HG03558 (cell line): ENCODE measurements around the gene EFNA2.

ENCODE experiments used
- ATAC-seq: cut with Tn5 transposase; IDR thresholded peaks from one replicate; pipeline ENCODE4 v1.9.1; 2021; ENCODE audit warnings: moderate number of reproducible peaks; ENCODE audit not compliant: unreplicated experiment; ENCODE audit errors: extremely low read depth

EFNA2 gene

GRCh38 chr19:1270213-1270853 is 15.3 kb upstream of the EFNA2 start:
- no peak for ATAC-seq

- no peak for ATAC-seq
These were observed 14.7 kb upstream of the EFNA2 start for GRCh38 chr19:1270854-1271527.

- ATAC-seq: no peak
These were observed 13.9 kb upstream of the EFNA2 start for GRCh38 chr19:1271528-1272422.

- no peak for ATAC-seq
These were observed 13.0 kb upstream of the EFNA2 start for GRCh38 chr19:1272423-1273262.

GRCh38 chr19:1273263-1274041 is 12.2 kb upstream of the EFNA2 start:
- no peak for ATAC-seq

- no peak for ATAC-seq
These were observed 11.4 kb upstream of the EFNA2 start for GRCh38 chr19:1274081-1274851.

GRCh38 chr19:1274852-1275259 is 10.8 kb upstream of the EFNA2 start:
- ATAC-seq: no peak

- peak; percentile 57 for ATAC-seq
These were observed 10.3 kb upstream of the EFNA2 start, which contains the start of gene FAM174C for GRCh38 chr19:1275260-1275975. TSS of gene FAM174C (plus strand) at chr19:1275530. CDS start at chr19:1275550, 20 bp downstream.

- no peak for ATAC-seq
These were observed 9.6 kb upstream of the EFNA2 start for GRCh38 chr19:1275976-1276627.

- ATAC-seq: no peak
These were observed 9.0 kb upstream of the EFNA2 start for GRCh38 chr19:1276628-1277022.

GRCh38 chr19:1277061-1277460 is 8.6 kb upstream of the EFNA2 start:
- ATAC-seq: no peak

GRCh38 chr19:1278074-1278473 is 7.6 kb upstream of the EFNA2 start:
- no peak for ATAC-seq

- ATAC-seq: no peak
These were observed 6.7 kb upstream of the EFNA2 start for GRCh38 chr19:1278713-1279660.

- no peak for ATAC-seq
These were observed 5.8 kb upstream of the EFNA2 start for GRCh38 chr19:1279782-1280341.

- no peak for ATAC-seq
These were observed 4.8 kb upstream of the EFNA2 start for GRCh38 chr19:1280636-1281568.
